Heart right ventricle (tissue), 16 donors: ENCODE data around the gene LRG1. TPM values are rescaled to one million over a fixed set of nuclear protein-coding genes. Genes with fewer than 3 reads are reported as not detected.

Experiments
- ATAC-seq, 8 donors: fragments of 200-7000 bp; cut with Tn5 transposase; one replicate each; pipeline ENCODE4 v1.9.1; 2020; ENCODE audit warnings: mild to moderate bottlenecking in 8 of 8, moderate library complexity in 8 of 8, moderate number of reproducible peaks in 1 of 8
- DNase-seq, 2 donors: peaks; one replicate each; pipeline ENCODE4 v3.0.0-alpha.2; 2020
- H3K27ac ChIP-seq, 10 donors: fragments of 200-600 bp; sonication (generic) in 2 of 10; one replicate each; pipeline versions ENCODE4 v1.5.0 to v1.8.0; 2020 to 2022; ENCODE audit warnings: mild to moderate bottlenecking in 3 of 10
- H3K27me3 ChIP-seq, 7 donors: fragments of 200-600 bp; one replicate each; pipeline ENCODE4 v1.8.0; 2021 to 2022; ENCODE audit warnings: mild to moderate bottlenecking in 2 of 7
- H3K36me3 ChIP-seq, 9 donors: fragments of 200-600 bp; sonication (generic) in 1 of 9; one replicate each; pipeline versions ENCODE4 v1.5.0 to v1.8.0; 2020 to 2022; ENCODE audit warnings: mild to moderate bottlenecking in 2 of 9
- H3K4me1 ChIP-seq, 9 donors: fragments of 200-600 bp; sonication (generic) in 1 of 9; one replicate each; pipeline versions ENCODE4 v1.5.0 to v1.8.0; 2020 to 2022; ENCODE audit warnings: mild to moderate bottlenecking in 4 of 9
- H3K4me3 ChIP-seq, 10 donors: fragments of 200-600 bp; sonication (generic) in 2 of 10; one replicate each; pipeline versions ENCODE4 v1.5.0 to v1.8.0; 2020 to 2022; ENCODE audit warnings: mild to moderate bottlenecking in 7 of 10, moderate library complexity in 2 of 10
- H3K9me3 ChIP-seq, 11 donors: fragments of 200-600 bp in 10 of 11; sonication (generic) in 2 of 11; one replicate each; pipeline versions ENCODE4 v1.5.0 to v1.8.0; 2013 to 2022; ENCODE audit warnings: mild to moderate bottlenecking in 2 of 11, control low read depth in 1 of 11, moderate library complexity in 1 of 11
- WGBS, 2 donors: extraction: QIAGEN DNeasy Blood & Tissue Kit; methylation state at CpG; one replicate each; pipeline ENCODE4 v1.1.7; 2013; ENCODE audit warnings: inconsistent platforms in 1 of 2; 5-methylcytosine and 5-hydroxymethylcytosine counted together
- intact Hi-C, 10 donors: fragments of 100-400 bp; cut with DNase I; formaldehyde crosslinking; loops; one replicate each; pipeline versions ENCODE4 v1.11.1 to v1.14.2; 2022
- polyA plus RNA-seq, 2 donors: library from polyadenylated mRNA; stranded (reverse); fragments of 200-250 nt; gene quantifications; one replicate each; pipeline ENCODE4 v1.2.3, GENCODE V29; 2013
- total RNA-seq, 10 donors: library from RNA; stranded (reverse); fragmentation: NEBNext Ultra II Directional in 3 of 10; extraction: Animal tissue kit (Norgen Biotek cat#: 25700) in 3 of 10; gene quantifications; one replicate each; pipeline versions ENCODE4 v1.2.1 to v1.2.4, GENCODE V29; 2021 to 2023
- TF ChIP-seq, protein P1 (sequence below), 9 donors: fragments of 200-600 bp; sonication (generic) in 2 of 9; IDR thresholded peaks; one replicate each; pipeline versions ENCODE4 v1.5.0 to v1.8.0; 2021 to 2022; ENCODE audit warnings: antibody characterized with exemption in 9 of 9, mild to moderate bottlenecking in 5 of 9, moderate library complexity in 1 of 9
- donor health status: Arrhythmogenic right ventricular cardiomyopathy.
- donor health status: ischemic (EF 13 %, LVEDD 7.1; RV severe dilation, severe dysfunction).
- donor health status: healthy with polysubstance abuse.
- donor health status: DM: no; HTN: yes; CAD: no.
- donor health status: DM: no; HTN: no; CAD: no.
- donor health status: ischemic (EF 25% LVEDD 6.9; RV normal size, moderate dysfunction).
- donor health status: ischemic (EF 25% LVEDD 5.7; RV mildly dilated, moderate dysfunction).
- donor health status: healthy.
- donor health status: DM: yes; HTN: yes; CAD: no.
- donor health status: Ischemic cardiomyopathy.
- donor health status: ischemic (EF 35%, LVEDD 5.7; RV mildly dilated, moderate dysfunction).
- donor health status: nonischemic (EF 11% LVEDD 7.7; RV severe dilation, severe dysfunction).
- donor health status: DM: yes; HTN: yes; CAD: no.
- donor health status: PGD.
- donor health status: ischemic (EF 29% LVEDD 5.4; RV normal size, mild dysfunction).
- donor health status: nonischemic (EF 23%, LVEDD 6.1; RV moderate dilation, normal function).

LRG1 gene
- total and polyA plus RNA-seq, 12 donors, result 0.06 to 1.3 (median 0.29) TPM

DNA sequence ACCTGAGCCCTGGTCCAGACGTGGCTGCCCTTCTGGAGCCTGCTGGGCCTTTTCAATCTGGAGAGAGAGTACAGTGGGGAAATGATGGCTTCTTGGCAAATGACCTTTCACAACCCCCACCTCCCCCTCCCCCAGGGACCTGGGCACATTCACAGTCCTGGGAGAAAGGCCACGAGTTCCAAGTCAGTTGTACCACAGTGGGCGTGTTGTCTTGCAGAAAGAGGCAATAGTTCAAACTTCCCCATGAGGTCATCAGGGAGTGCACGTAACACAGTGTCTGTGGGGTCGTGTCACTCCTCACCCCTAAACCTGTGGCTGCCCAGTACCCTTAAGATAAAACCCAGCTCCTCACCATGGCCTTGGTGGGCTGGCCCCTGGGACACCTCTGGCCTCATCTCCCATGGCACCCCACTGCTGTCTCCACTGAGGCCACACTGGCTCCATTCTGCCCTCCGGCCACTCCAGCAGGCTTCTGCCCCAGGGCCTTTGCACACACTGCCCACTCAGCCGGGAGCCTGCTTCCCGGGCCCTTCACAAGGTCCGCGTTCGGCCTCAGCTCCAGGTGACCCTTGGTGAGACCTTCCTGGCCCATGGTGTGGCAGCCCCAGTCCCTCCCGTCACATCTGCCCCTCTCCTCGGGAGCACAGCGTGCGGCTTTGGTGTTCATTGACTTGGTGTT is 34.8 kb downstream of the LRG1 start:
- peak in 1 of 8 donors; percentile 0 for ATAC-seq
- WGBS, 2 donors, result 75 to 90% methylated on average over 15 of the region's 15 CpGs
- H3K9me3 ChIP-seq, result no peaks in the 10 kb centered on the region
- H3K4me3 ChIP-seq, result no peak overlapping the region
- TF ChIP-seq, protein P1, sequence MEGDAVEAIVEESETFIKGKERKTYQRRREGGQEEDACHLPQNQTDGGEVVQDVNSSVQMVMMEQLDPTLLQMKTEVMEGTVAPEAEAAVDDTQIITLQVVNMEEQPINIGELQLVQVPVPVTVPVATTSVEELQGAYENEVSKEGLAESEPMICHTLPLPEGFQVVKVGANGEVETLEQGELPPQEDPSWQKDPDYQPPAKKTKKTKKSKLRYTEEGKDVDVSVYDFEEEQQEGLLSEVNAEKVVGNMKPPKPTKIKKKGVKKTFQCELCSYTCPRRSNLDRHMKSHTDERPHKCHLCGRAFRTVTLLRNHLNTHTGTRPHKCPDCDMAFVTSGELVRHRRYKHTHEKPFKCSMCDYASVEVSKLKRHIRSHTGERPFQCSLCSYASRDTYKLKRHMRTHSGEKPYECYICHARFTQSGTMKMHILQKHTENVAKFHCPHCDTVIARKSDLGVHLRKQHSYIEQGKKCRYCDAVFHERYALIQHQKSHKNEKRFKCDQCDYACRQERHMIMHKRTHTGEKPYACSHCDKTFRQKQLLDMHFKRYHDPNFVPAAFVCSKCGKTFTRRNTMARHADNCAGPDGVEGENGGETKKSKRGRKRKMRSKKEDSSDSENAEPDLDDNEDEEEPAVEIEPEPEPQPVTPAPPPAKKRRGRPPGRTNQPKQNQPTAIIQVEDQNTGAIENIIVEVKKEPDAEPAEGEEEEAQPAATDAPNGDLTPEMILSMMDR (IDR thresholded peaks at IDR 0.05), result no peak
- H3K4me1 ChIP-seq, result peaks cover 0 to 23% (median 11%) of the 10 kb centered on the region in 9 donors
- no peaks in the 10 kb centered on the region for H3K27me3 ChIP-seq
- DNase-seq, result no peak
- H3K36me3 ChIP-seq, result peaks cover 0 to 93% (median 56%) of the 10 kb centered on the region in 9 donors
- intact Hi-C loops, result no loop called here
- no peak overlapping the region for H3K27ac ChIP-seq

DNA sequence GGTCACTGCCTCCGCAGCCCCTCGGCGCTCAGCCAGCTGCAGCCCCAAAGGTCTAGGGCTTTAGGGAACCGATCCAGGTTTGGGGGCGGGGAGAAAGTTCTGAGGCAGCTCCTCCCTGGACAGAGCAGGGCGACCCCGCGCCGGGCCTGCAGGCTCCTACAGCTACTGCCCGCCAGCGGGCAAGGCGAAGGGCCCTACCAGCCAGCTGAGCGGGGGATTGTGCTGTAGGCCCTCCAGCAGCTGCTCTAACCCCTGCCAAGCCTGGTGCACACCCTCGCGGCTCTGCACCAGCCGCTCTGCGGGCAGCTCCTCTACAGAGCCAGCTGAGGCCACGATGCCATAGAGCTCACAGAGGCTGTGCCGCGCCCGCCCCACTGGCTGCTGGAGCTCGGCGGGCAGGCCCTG is 35.5 kb downstream of the LRG1 start:
- no peak overlapping the region for H3K4me3 ChIP-seq
- intact Hi-C loops, result no loop called here
- DNase-seq (no peak), ATAC-seq (no peak)
- TF ChIP-seq, protein P1 (IDR thresholded peaks at IDR 0.05), result no peak
- H3K9me3 ChIP-seq, result no peaks in the 10 kb centered on the region
- peaks cover 0 to 23% (median 11%) of the 10 kb centered on the region in 9 donors for H3K4me1 ChIP-seq
- H3K27me3 ChIP-seq, result no peaks in the 10 kb centered on the region
- peaks cover 0 to 96% (median 56%) of the 10 kb centered on the region in 9 donors for H3K36me3 ChIP-seq
- WGBS, 2 donors, result 87 to 90% methylated on average over 23 of the region's 23 CpGs
- no peak overlapping the region for H3K27ac ChIP-seq

DNA sequence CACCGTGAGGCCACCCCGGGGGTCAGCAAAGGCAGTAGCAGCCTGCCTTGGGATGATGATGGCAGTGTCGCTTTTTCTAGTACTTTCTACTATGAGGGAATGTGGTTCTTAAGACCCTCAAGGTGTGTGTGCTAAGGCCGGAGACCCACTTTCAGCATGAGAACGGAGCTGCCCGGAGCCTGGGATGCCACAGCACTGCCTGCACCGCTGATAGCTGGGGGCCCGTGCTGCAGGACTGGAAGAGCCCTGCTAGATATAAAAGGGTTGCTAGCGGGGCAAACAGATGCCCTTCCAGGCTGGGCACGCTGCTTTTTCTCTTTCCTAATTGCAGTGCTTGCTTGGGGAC is 36.0 kb downstream of the LRG1 start:
- intact Hi-C loops, result no loop called here
- TF ChIP-seq, protein P1 (IDR thresholded peaks at IDR 0.05), result no peak
- no peak overlapping the region for H3K4me3 ChIP-seq
- WGBS, 2 donors, result 88% methylated on average over 10 of the region's 10 CpGs
- ATAC-seq, result no peak
- peaks cover 0 to 23% (median 11%) of the 10 kb centered on the region in 9 donors for H3K4me1 ChIP-seq
- H3K27ac ChIP-seq, result no peak overlapping the region
- no peaks in the 10 kb centered on the region for H3K9me3 ChIP-seq
- peaks cover 0 to 100% (median 59%) of the 10 kb centered on the region in 9 donors for H3K36me3 ChIP-seq
- H3K27me3 ChIP-seq, result no peaks in the 10 kb centered on the region
- DNase-seq, result no peak

DNA sequence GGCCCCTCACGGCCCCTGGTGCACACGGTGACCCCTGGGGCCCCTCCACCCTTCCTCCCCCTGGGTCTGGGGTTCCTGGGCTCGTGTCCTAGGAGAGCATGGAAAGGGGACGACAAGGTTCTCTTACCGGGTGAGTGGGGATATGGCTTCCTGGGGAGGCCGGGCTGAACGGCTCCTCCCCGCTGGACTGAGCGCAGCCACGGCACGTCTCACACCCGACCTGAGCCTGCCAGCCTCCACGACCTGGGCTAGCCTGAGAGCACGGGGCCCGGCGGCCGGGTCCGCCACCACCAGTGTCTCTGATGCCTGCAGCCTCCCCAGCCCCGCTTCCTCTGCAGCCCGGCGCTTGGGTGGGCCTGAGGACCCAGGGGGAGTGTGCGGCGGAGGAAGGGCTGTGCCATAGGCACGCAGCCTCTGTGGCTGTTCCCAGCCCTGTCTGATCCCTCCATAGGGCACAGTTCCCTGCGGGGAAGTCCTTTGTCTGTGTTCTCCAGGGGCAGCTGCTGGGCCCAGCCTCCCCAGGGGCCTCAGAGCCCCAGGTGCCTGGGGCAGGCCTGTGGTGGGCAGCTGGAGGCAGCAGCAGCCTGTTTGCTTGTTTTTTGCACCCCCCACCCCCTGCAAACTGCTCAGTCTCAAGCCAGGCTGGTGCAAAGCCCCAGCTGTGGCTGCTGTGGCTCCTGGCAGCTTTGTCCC is 36.6 kb downstream of the LRG1 start:
- Histone ChIP-seq H3K9me3 (no peaks in the 10 kb centered on the region), H3K36me3 (peaks cover 0 to 100% (median 64%) of the 10 kb centered on the region in 9 donors), H3K27ac (no peak overlapping the region), H3K27me3 (no peaks in the 10 kb centered on the region), H3K4me1 (peaks cover 0 to 18% (median 11%) of the 10 kb centered on the region in 9 donors), H3K4me3 (no peak overlapping the region)
- no peak for DNase-seq
- peak in 2 of 8 donors; percentile 2 to 14 for ATAC-seq
- intact Hi-C loops, result no loop called here
- 89 to 93% methylated on average over 24 to 25 of the region's 25 CpGs for WGBS, 2 donors
- TF ChIP-seq, protein P1 (IDR thresholded peaks at IDR 0.05), result no peak
